ENCODE results near the gene IL17B.

DNA sequence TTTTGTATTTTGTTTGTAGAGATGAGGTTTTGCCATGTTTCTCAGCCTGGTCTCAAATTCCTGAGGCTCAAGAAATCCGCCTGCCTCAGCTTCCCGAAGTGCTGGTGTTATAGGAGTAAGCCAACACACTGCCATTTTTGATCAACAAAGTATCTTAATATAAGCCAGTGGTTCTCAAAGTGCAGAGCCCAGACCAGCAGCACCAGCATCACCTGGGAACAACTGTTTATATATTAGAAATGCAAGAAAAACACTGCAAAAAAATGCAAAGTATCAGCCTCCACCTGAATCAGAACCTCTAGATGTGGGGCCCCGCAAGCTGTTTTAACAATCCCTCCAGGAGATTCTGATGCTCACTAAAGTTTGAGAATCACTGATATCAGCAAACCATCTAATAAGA lies 6.2 kb downstream of the IL17B start:
- no peak for TF ChIP-seq HDAC2 (CRISPR knock-in tag; IDR thresholded peaks at IDR 0.05)
- no peak for TF ChIP-seq ZMAT3 (CRISPR knock-in tag; conservative IDR thresholded peaks at IDR 0.05)
- TF ChIP-seq SP1 (IDR thresholded peaks at IDR 0.05): no peak
- TF ChIP-seq SP1 (CRISPR knock-in tag; IDR thresholded peaks at IDR 0.05): no peak
- no peak for TF ChIP-seq RAD21 (CRISPR knock-in tag; IDR thresholded peaks at IDR 0.05)
- TF ChIP-seq NBN (conservative IDR thresholded peaks at IDR 0.05): no peak
- TF ChIP-seq, protein P1, sequence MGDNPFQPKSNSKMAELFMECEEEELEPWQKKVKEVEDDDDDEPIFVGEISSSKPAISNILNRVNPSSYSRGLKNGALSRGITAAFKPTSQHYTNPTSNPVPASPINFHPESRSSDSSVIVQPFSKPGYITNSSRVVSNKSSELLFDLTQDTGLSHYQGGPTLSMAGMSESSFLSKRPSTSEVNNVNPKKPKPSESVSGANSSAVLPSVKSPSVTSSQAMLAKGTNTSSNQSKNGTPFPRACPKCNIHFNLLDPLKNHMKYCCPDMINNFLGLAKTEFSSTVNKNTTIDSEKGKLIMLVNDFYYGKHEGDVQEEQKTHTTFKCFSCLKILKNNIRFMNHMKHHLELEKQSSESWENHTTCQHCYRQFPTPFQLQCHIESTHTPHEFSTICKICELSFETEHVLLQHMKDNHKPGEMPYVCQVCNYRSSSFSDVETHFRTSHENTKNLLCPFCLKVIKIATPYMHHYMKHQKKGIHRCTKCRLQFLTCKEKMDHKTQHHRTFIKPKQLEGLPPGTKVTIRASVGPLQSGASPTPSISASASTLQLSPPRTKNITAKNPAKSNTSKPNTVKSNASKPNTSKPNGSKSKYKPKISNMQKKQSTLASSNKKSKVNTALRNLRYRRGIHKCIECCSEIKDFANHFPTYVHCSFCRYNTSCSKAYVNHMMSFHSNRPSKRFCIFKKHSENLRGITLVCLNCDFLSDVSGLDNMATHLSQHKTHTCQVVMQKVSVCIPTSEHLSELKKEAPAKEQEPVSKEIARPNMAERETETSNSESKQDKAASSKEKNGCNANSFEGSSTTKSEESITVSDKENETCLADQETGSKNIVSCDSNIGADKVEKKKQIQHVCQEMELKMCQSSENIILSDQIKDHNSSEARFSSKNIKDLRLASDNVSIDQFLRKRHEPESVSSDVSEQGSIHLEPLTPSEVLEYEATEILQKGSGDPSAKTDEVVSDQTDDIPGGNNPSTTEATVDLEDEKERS (CRISPR knock-in tag; IDR thresholded peaks at IDR 0.05): no peak
- no peak for TF ChIP-seq KLF13 (CRISPR knock-in tag; IDR thresholded peaks at IDR 0.05)
- no peak for TF ChIP-seq PBX2 (CRISPR knock-in tag; IDR thresholded peaks at IDR 0.05)
- no peak for TF ChIP-seq ZFP1 (CRISPR knock-in tag; IDR thresholded peaks at IDR 0.05)
- no peak for TF ChIP-seq SAFB2 (CRISPR knock-in tag; IDR thresholded peaks at IDR 0.05; ENCODE audit: borderline replicate concordance, low read depth)
- TF ChIP-seq ZNF10 (CRISPR knock-in tag; IDR thresholded peaks at IDR 0.05; ENCODE audit: borderline replicate concordance, low read depth): no peak
